ENCODE data around the gene VSIG4. TPM values are rescaled to one million over a fixed set of nuclear protein-coding genes. Genes with fewer than 3 reads are reported as not detected.
A peak's percentile ranks its signal among the peaks of the same experiment; 100 is the strongest.

The VSIG4 gene
- total RNA-seq, 1 experiment from 2014 or later, result not detected

DNA sequence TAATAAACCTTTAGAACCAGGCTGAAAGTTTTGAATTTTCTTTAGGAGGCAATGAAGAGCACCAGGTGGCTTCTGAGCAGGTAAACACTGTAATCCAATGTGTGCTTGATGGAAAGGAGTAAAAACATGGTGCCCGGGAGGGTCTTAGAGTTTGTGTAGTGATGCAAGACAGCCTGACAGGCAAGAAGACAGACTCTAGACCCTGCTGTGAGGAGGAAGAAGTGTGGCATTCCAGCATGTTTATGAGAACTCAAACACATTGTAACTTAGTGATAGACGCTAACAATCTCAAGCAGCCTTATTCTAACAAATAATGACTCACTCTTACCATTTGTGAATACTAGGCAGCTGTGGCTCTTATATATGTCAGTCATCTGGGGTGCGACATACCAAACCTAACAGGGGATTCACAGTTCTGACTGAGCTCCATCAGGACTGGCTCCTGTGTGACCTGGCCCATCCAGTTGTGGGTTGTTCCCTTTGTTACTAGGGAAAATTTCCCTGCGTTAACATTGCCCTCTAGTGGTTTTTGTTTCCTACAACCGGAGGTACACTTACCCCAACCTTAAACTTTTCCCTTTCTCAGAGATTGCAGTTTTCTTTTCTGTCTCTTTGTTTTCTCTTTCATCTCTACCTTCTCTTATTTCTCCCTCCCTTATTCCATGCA is 53.8 kb downstream of the VSIG4 start:
- TF ChIP-seq, protein P1, sequence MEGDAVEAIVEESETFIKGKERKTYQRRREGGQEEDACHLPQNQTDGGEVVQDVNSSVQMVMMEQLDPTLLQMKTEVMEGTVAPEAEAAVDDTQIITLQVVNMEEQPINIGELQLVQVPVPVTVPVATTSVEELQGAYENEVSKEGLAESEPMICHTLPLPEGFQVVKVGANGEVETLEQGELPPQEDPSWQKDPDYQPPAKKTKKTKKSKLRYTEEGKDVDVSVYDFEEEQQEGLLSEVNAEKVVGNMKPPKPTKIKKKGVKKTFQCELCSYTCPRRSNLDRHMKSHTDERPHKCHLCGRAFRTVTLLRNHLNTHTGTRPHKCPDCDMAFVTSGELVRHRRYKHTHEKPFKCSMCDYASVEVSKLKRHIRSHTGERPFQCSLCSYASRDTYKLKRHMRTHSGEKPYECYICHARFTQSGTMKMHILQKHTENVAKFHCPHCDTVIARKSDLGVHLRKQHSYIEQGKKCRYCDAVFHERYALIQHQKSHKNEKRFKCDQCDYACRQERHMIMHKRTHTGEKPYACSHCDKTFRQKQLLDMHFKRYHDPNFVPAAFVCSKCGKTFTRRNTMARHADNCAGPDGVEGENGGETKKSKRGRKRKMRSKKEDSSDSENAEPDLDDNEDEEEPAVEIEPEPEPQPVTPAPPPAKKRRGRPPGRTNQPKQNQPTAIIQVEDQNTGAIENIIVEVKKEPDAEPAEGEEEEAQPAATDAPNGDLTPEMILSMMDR (conservative IDR thresholded peaks at IDR 0.05), result peak; percentile 69
- no peak overlapping the region for H2BK20ac ChIP-seq (ENCODE audit: low read depth, low read length, poor library complexity, severe bottlenecking)
- no peaks in the 10 kb centered on the region for H3K4me1 ChIP-seq (ENCODE audit: insufficient read depth, low read length)
- no peak overlapping the region for H2BK120ac ChIP-seq (ENCODE audit: low read depth, low read length, poor library complexity, severe bottlenecking)
- H2BK15ac ChIP-seq (ENCODE audit: low read depth, low read length), result no peak overlapping the region
- H4K20me1 ChIP-seq (ENCODE audit: control insufficient read depth, insufficient read depth, insufficient read length), result no peaks in the 10 kb centered on the region
- DNase-seq, result peak; percentile 40
- H3T11ph ChIP-seq (ENCODE audit: low read length), result no peak overlapping the region
- H3K14ac ChIP-seq (ENCODE audit: insufficient read depth, low read length), result no peak overlapping the region
- H4K5ac ChIP-seq (ENCODE audit: insufficient read length, low read depth, low read length), result no peak overlapping the region
- no peak overlapping the region for H3K27ac ChIP-seq (ENCODE audit: insufficient read length, low read depth, low read length)
- no peak overlapping the region for H3K4me2 ChIP-seq (ENCODE audit: insufficient read depth, insufficient read length, low read length)
- peak overlapping the region; percentile 93 for H2AFZ ChIP-seq (ENCODE audit: low read length)
- H2BK12ac ChIP-seq (ENCODE audit: insufficient read length, low read depth, low read length), result no peak overlapping the region
- Mint-ChIP-seq H3K36me3 (ENCODE audit: insufficient read depth in 1 of 3, low read depth in 3 of 3) (no peaks in the 10 kb centered on the region; a peak in 1 of 7 replicates), H3K27ac (no peak overlapping the region), H3K9me3 (peaks cover 63 to 68% of the 10 kb centered on the region in 2 experiments), H3K4me3 (no peak overlapping the region), H3K4me1 (peaks cover 9 to 13% of the 10 kb centered on the region in 2 experiments), H3K27me3 (ENCODE audit: low read depth) (no peaks in the 10 kb centered on the region)
- no peak overlapping the region for H3K4ac ChIP-seq (ENCODE audit: low read depth, low read length)
- H4K91ac ChIP-seq (ENCODE audit: insufficient read length, low read depth, low read length), result no peak overlapping the region
- peaks cover 30% of the 10 kb centered on the region for H3K9me3 ChIP-seq (ENCODE audit: control insufficient read depth, low read depth, low read length)
- H2BK5ac ChIP-seq (ENCODE audit: insufficient read length, low read length), result no peak overlapping the region
- H3K27me3 ChIP-seq (ENCODE audit: insufficient read depth, low read length), result no peaks in the 10 kb centered on the region
- no peaks in the 10 kb centered on the region for H3K79me2 ChIP-seq (ENCODE audit: insufficient read depth, low read length)
- H3K56ac ChIP-seq (ENCODE audit: insufficient read length, low read depth, low read length), result no peak overlapping the region
- H3K18ac ChIP-seq (ENCODE audit: insufficient read length, low read depth, low read length), result no peak overlapping the region
- H3K23me2 ChIP-seq (ENCODE audit: insufficient read length, low read depth, low read length, poor library complexity, severe bottlenecking), result no peaks in the 10 kb centered on the region
- no peaks in the 10 kb centered on the region for H3K79me1 ChIP-seq (ENCODE audit: insufficient read depth, low read depth, low read length, poor library complexity, severe bottlenecking)
- H2AK5ac ChIP-seq (ENCODE audit: insufficient read length, low read length), result no peak overlapping the region
- no peak overlapping the region for H3K23ac ChIP-seq (ENCODE audit: insufficient read length, low read depth, low read length)
- no peak overlapping the region for H3K9ac ChIP-seq (ENCODE audit: extremely low read depth, insufficient read length, low read length)
- H4K8ac ChIP-seq (replicated peaks; ENCODE audit: insufficient read length, low read depth, low read length), result no peak overlapping the region
- WGBS (ENCODE audit: extremely low coverage, insufficient read length, low lambda C conversion rate), result no CpG with 5 or more reads among the region's 5 CpGs
